ENCODE results near the gene SLC49A3.

Gene SLC49A3

GRCh38 chr4:722851-723360, 34.0 kb upstream of the SLC49A3 start:
- no peak for TF ChIP-seq CTCF (IDR thresholded peaks at IDR 0.05)

DNA sequence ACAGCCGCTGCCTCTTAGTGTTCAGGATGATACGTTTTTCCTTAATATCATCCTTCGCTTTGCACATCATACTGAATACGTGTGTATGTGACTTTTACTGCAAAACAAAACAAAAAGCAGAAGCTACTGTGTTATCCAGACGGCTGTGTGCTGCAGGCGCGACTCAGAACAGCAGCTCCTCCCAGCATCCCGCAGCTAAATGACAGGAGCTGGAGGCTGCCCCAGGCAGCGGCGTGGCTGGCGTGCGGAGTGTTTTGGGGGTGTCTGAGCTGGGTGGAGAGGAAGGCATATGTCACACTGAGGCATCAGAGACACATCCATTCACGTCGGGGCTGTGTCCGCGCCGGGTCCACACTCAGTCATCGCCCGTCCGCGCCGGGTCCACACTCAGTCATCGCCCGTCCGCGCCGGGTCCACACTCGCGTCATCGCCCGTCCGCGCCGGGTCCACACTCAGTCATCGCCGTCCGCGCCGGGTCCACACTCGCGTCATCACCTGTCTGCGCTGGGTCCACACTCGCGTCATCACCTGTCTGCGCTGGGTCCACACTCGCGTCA, 33.3 kb upstream of the SLC49A3 start:
- TF ChIP-seq CTCF (IDR thresholded peaks at IDR 0.05) = no peak

- TF ChIP-seq CTCF (IDR thresholded peaks at IDR 0.05) = no peak
These were observed 32.6 kb upstream of the SLC49A3 start for GRCh38 chr4:721261-722168.

- no peak for TF ChIP-seq CTCF (IDR thresholded peaks at IDR 0.05)
These were observed 31.3 kb upstream of the SLC49A3 start for GRCh38 chr4:720111-720860.

DNA sequence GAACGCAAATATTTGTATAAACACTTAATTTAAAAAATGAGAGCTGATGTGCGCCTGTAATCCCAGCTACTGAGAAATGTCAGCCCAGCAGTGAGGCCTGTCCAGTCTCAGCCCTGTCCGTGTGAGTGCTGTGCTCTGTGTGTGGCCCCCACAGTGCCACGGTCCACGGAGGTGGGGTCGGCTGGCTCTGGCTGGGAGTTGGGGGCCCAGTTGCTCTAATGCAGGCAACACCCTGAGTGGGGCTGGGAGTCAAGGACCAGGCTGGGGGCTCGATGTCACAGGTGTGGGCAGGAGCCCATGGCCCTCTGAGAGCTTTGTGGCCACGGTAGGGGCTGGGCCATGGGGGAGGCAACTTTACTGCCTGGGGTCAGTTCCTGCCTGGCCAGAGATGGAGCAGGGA, 29.5 kb upstream of the SLC49A3 start:
- no peak for TF ChIP-seq CTCF (IDR thresholded peaks at IDR 0.05)

- no peak for TF ChIP-seq CTCF (IDR thresholded peaks at IDR 0.05)
These were observed 28.8 kb upstream of the SLC49A3 start for GRCh38 chr4:717601-718320.

- no peak for TF ChIP-seq CTCF (IDR thresholded peaks at IDR 0.05)
These were observed 25.1 kb upstream of the SLC49A3 start for GRCh38 chr4:714087-714486.

Measured in LNCAP (cell line).